GM19467 (cell line): Measurements from ENCODE around the gene AKT3.

Experiments
- ATAC-seq: cut with Tn5 transposase; IDR thresholded peaks from one replicate; pipeline ENCODE4 v1.9.1; 2021; ENCODE audit warnings: mild to moderate bottlenecking, moderate library complexity; ENCODE audit not compliant: unreplicated experiment

AKT3 gene

GRCh38 chr1:243621973-243622372, 228.1 kb downstream of the AKT3 start:
- ATAC-seq, result no peak

- ATAC-seq, result no peak
Observed at GRCh38 chr1:243620096-243620495, 229.9 kb downstream of the AKT3 start.

- ATAC-seq, result no peak
Observed at GRCh38 chr1:243609698-243610097, 240.3 kb downstream of the AKT3 start.

- no peak for ATAC-seq
Observed at GRCh38 chr1:243605604-243606003, 244.4 kb downstream of the AKT3 start.

GRCh38 chr1:243601720-243602119, 248.3 kb downstream of the AKT3 start:
- no peak for ATAC-seq

- no peak for ATAC-seq
Observed at GRCh38 chr1:243598433-243598832, 251.6 kb downstream of the AKT3 start.

- no peak for ATAC-seq
Observed at GRCh38 chr1:243597383-243597782, 252.7 kb downstream of the AKT3 start.

- ATAC-seq, result peak; percentile 98
Observed at GRCh38 chr1:243596431-243597062, 253.5 kb downstream of the AKT3 start.

GRCh38 chr1:243595527-243596210, 254.4 kb downstream of the AKT3 start:
- peak; percentile 9 for ATAC-seq

- no peak for ATAC-seq
Observed at GRCh38 chr1:243594455-243594854, 255.6 kb downstream of the AKT3 start.

- ATAC-seq, result peak; percentile 75
Observed at GRCh38 chr1:243589286-243589685, 260.8 kb downstream of the AKT3 start.

- ATAC-seq, result peak; percentile 89
Observed at GRCh38 chr1:243587823-243588560, 262.1 kb downstream of the AKT3 start.

- no peak for ATAC-seq
Observed at GRCh38 chr1:243587285-243587684, 262.8 kb downstream of the AKT3 start.

- ATAC-seq, result no peak
Observed at GRCh38 chr1:243585982-243586381, 264.1 kb downstream of the AKT3 start.

- ATAC-seq, result no peak
Observed at GRCh38 chr1:243582326-243582725, 267.7 kb downstream of the AKT3 start.

GRCh38 chr1:243580984-243581383, 269.1 kb downstream of the AKT3 start:
- no peak for ATAC-seq

GRCh38 chr1:243580072-243580471, 270.0 kb downstream of the AKT3 start:
- no peak for ATAC-seq

GRCh38 chr1:243575070-243575469, 275.0 kb downstream of the AKT3 start:
- ATAC-seq, result no peak

- ATAC-seq, result no peak
Observed at GRCh38 chr1:243572940-243573339, 277.1 kb downstream of the AKT3 start.

GRCh38 chr1:243568793-243569192, 281.2 kb downstream of the AKT3 start:
- ATAC-seq, result no peak

- ATAC-seq, result no peak
Observed at GRCh38 chr1:243564814-243565213, 285.2 kb downstream of the AKT3 start.

- no peak for ATAC-seq
Observed at GRCh38 chr1:243563732-243564131, 286.3 kb downstream of the AKT3 start.
